HG03175 (cell line): ENCODE measurements around the gene CFL1.
"Not testable (repeated sequence)": the region's sequence is repeated elsewhere in the genome, so short reads cannot be mapped to it uniquely, and the experiment has no call there.

Experiments used
- ATAC-seq: cut with Tn5 transposase; IDR thresholded peaks from one replicate; pipeline ENCODE4 v1.9.1; 2021; ENCODE audit warnings: mild to moderate bottlenecking, moderate library complexity; ENCODE audit not compliant: unreplicated experiment

The CFL1 gene

GRCh38 chr11:65857853-65858680, at the start of gene CFL1:
Gene CFL1 (minus strand): TSS chr11:65858180. CDS start chr11:65858099, 81 bp downstream.
- peak; percentile 44 for ATAC-seq

- no peak for ATAC-seq
Observed at GRCh38 chr11:65906602-65907001, 48.6 kb upstream of the CFL1 start.

- ATAC-seq, result no peak
Observed at GRCh38 chr11:65903715-65904114, 45.7 kb upstream of the CFL1 start.

GRCh38 chr11:65903068-65903481, 45.1 kb upstream of the CFL1 start:
- no peak for ATAC-seq

GRCh38 chr11:65900899-65901180, 42.9 kb upstream of the CFL1 start:
- no peak for ATAC-seq

GRCh38 chr11:65900125-65900898, 42.3 kb upstream of the CFL1 start, which contains the start of gene FOSL1:
Gene FOSL1 (minus strand): TSS chr11:65900388. CDS start chr11:65900339, 49 bp downstream.
- peak; percentile 78 for ATAC-seq

GRCh38 chr11:65899356-65900124, 41.6 kb upstream of the CFL1 start:
- no peak for ATAC-seq

GRCh38 chr11:65898656-65899355, 40.8 kb upstream of the CFL1 start:
- no peak for ATAC-seq

- no peak for ATAC-seq
Observed at GRCh38 chr11:65897020-65897471, 39.1 kb upstream of the CFL1 start.

- no peak for ATAC-seq
Observed at GRCh38 chr11:65896034-65896999, 38.3 kb upstream of the CFL1 start.

GRCh38 chr11:65895482-65895981, 37.6 kb upstream of the CFL1 start:
- ATAC-seq, result no peak

GRCh38 chr11:65894034-65894591, 36.1 kb upstream of the CFL1 start:
- no peak for ATAC-seq

GRCh38 chr11:65892661-65893317, 34.8 kb upstream of the CFL1 start:
- ATAC-seq, result no peak

- not testable (repeated sequence) for ATAC-seq
Observed at GRCh38 chr11:65892137-65892540, 34.2 kb upstream of the CFL1 start.

GRCh38 chr11:65891219-65892136, 33.5 kb upstream of the CFL1 start:
- ATAC-seq, result no peak

GRCh38 chr11:65890324-65891218, 32.6 kb upstream of the CFL1 start, which contains the start of gene CCDC85B:
Gene CCDC85B (plus strand): TSS chr11:65890673. CDS start chr11:65890784, 111 bp downstream.
- ATAC-seq, result peak; percentile 53
